Mammary microvascular endothelial cell (primary cell): ENCODE results near the gene WHRN. TPM values are rescaled to one million over a fixed set of nuclear protein-coding genes. Genes with fewer than 3 reads are reported as not detected.

Experiments used
- total RNA-seq: library from RNA; depleted of rRNA; stranded (reverse); fragments of >200 nt; gene quantifications from 2 replicates; pipeline ENCODE4 v1.2.3, GENCODE V29; 2015

Gene WHRN
- total RNA-seq, result 0.79 and 0.93 TPM in 2 replicates

GRCh38 chr9:114505187-114506081 lies at the start of gene WHRN:
Gene WHRN (minus strand): TSS chr9:114505473. CDS start chr9:114504801, 672 bp downstream.

GRCh38 chr9:114387680-114388356 lies 117.5 kb downstream of the WHRN start, which contains the start of gene AKNA:
Gene AKNA (minus strand): TSS chr9:114387982. CDS start chr9:114381333, 6,649 bp downstream.

Other genes with a start within 250 kb of the WHRN start
- not detected in 2 replicates for gene ORM1, start 182.4 kb downstream of the WHRN start, total RNA-seq
- gene ORM2, start 175.6 kb downstream of the WHRN start, total RNA-seq, result not detected in 2 replicates
- gene AKNA, start 117.5 kb downstream of the WHRN start, total RNA-seq, result 8.0 and 9.3 TPM in 2 replicates
- gene ATP6V1G1, start 82.3 kb upstream of the WHRN start, total RNA-seq, result 121 and 138 TPM in 2 replicates
- gene TMEM268, start 105.8 kb upstream of the WHRN start, total RNA-seq, result 1.9 and 2.3 TPM in 2 replicates
- not detected in 2 replicates for gene TEX53, start 152.3 kb upstream of the WHRN start, total RNA-seq
- gene TEX48, start 176.7 kb upstream of the WHRN start, total RNA-seq, result not detected in 2 replicates